ENCODE results near the gene BEGAIN. TPM values are rescaled to one million over a fixed set of nuclear protein-coding genes. Genes with fewer than 3 reads are reported as not detected.

The BEGAIN gene
- total and polyA plus RNA-seq, 2 donors (not counting 1 experiment from before 2014, with no cell fraction given): under 0.01 to 0.17 TPM

DNA sequence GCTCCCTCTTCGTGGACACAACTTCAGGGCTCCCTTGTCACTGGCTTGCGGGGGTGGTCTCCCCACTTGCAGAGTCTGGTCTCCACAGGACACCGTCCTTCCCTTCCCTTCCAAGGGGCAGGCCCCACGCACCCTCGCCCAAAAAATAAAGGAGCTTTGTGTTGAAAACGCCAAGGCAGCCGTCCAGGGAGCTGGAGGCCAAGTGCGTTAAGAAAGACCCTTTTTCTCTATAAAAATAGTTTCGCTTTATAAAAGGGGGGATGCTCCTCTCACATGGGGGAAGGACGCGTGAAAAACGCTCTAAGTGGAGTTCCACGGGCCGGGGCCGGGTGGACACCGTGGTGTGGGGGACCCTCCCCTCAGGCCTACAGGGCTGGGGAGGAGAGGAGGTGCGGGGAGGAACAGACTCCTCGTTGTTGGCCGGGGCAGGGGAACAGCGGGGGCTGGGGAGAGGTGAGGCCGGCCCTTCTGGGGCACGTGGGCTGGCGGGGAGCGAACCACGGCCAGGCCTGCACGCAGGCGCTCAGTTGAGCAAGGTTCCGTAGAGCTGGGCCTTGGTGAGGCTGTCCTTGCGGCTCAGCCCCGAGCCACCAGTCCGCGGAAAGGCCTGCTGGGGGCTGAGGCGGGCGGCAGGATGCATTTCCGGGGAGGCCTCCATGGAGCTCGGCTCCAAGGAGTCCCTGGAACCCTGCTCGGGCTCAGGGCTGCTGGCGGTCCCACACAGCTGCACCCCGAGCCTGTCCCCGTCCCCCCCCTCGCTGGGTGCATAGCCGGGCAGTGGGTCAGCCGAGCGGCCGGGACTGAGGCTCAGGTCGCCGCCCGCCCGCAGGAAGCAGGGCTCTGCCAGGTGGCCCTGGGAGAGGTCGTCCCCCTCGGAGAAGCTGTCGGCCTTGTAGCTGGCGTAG is 49.5 kb downstream of the BEGAIN start:
- no peak overlapping the region for H3K27ac ChIP-seq (ENCODE audit: insufficient read depth, low read length)
- TF ChIP-seq, protein P1, sequence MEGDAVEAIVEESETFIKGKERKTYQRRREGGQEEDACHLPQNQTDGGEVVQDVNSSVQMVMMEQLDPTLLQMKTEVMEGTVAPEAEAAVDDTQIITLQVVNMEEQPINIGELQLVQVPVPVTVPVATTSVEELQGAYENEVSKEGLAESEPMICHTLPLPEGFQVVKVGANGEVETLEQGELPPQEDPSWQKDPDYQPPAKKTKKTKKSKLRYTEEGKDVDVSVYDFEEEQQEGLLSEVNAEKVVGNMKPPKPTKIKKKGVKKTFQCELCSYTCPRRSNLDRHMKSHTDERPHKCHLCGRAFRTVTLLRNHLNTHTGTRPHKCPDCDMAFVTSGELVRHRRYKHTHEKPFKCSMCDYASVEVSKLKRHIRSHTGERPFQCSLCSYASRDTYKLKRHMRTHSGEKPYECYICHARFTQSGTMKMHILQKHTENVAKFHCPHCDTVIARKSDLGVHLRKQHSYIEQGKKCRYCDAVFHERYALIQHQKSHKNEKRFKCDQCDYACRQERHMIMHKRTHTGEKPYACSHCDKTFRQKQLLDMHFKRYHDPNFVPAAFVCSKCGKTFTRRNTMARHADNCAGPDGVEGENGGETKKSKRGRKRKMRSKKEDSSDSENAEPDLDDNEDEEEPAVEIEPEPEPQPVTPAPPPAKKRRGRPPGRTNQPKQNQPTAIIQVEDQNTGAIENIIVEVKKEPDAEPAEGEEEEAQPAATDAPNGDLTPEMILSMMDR (conservative IDR thresholded peaks at IDR 0.05 in 1 of 2, IDR thresholded peaks at IDR 0.05 in 1 of 2; ENCODE audit: low read depth in 1 of 2, low read length in 2 of 2): no peak
- no peak for TF ChIP-seq EZH2 (IDR thresholded peaks at IDR 0.05; ENCODE audit: low read length, missing control alignments)
- H3K4me1 ChIP-seq (ENCODE audit: control insufficient read depth, extremely low read depth, insufficient read depth, low read length): peaks cover 5% of the 10 kb centered on the region
- H3K9ac ChIP-seq (ENCODE audit: insufficient read depth, low read length): no peak overlapping the region
- no peaks in the 10 kb centered on the region for H3K9me3 ChIP-seq (ENCODE audit: control insufficient read depth, insufficient read depth, low read depth, low read length)
- no peaks in the 10 kb centered on the region for H4K20me1 ChIP-seq (ENCODE audit: control insufficient read depth, extremely low read depth, insufficient read depth, low read length)
- DNase-seq (ENCODE audit: low read depth in 2 of 2): no peak
- H3K4me3 ChIP-seq (replicated peaks in 1 of 4; ENCODE audit: control extremely low read depth in 1 of 4, insufficient read depth in 1 of 4, low read depth in 3 of 4, low read length in 4 of 4): no peak overlapping the region
- no peaks in the 10 kb centered on the region for H3K36me3 ChIP-seq (ENCODE audit: control insufficient read depth, insufficient read depth, low read length)
- no peak overlapping the region for H2AFZ ChIP-seq (ENCODE audit: low read length)
- no peak overlapping the region for H3K4me2 ChIP-seq (ENCODE audit: extremely low read depth, insufficient read depth, low read length)
- no peaks in the 10 kb centered on the region for H3K79me2 ChIP-seq (ENCODE audit: control insufficient read depth, insufficient read depth, low read length)
- no peaks in the 10 kb centered on the region for H3K27me3 ChIP-seq (ENCODE audit: control insufficient read depth, insufficient read depth, low read length)

DNA sequence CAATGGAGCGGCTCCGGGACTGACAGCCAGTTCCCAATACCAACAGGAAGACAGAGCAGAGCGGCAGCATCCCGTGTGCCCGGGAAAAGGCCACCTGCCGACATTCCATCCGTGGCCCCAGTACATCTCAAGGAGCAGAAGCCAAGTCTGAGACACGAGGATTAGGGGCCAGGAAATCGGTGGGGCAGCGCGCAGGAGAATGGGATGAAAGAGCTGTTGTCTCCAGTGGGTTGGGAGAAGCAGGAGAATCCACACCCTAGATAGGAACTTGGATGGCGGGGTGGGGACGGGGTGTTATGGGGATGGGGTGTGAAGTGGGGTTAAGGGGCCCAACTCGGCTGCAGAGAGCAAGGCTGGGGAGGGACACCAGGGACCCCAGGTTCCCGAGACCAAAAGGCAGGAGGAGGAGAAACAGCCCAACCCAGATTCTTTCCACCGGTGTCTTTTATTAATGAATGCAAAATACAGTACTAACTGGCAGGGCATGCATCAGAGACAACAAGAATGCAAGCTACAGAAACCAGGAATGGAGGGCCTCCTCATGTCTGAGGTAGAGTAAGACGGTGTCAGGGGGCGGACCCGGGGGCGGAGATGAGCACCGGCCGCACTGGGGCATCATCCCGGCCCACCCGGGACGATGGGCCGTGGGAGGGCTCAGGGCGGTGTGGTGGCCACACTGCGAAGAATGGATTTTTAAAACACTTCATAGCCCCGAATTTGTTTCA is 50.3 kb downstream of the BEGAIN start:
- DNase-seq (ENCODE audit: low read depth in 2 of 2): no peak

DNA sequence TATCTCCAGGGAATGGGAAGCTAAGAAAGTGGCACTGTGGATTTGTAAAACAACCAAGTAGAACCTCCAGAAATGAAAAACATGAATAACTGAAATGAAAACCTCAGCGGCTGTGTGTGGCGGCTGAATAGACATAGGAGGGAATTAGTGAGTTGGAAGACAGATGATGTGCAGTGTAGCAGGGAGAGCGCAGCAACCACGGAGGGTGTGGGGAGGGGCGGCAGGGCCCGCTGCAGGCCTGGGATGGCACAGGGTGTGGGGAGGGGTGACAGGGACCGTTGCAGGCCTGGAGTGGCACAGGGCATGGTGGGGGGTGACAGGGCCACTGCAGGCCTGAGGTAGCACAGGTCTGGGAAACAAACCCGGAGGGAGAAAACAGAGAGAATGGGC is 51.1 kb downstream of the BEGAIN start:
- Histone ChIP-seq H3K79me2 (ENCODE audit: control insufficient read depth, insufficient read depth, low read length) (no peaks in the 10 kb centered on the region), H3K27ac (ENCODE audit: insufficient read depth, low read length) (no peak overlapping the region)

More for the DNA sequence above, 50.3 kb downstream of the BEGAIN start:
- H3K36me3 ChIP-seq (ENCODE audit: control insufficient read depth, insufficient read depth, low read length): no peaks in the 10 kb centered on the region
- no peaks in the 10 kb centered on the region for H4K20me1 ChIP-seq (ENCODE audit: control insufficient read depth, extremely low read depth, insufficient read depth, low read length)
- no peak overlapping the region for H3K4me3 ChIP-seq (replicated peaks in 1 of 4; ENCODE audit: control extremely low read depth in 1 of 4, insufficient read depth in 1 of 4, low read depth in 3 of 4, low read length in 4 of 4)
- H3K9ac ChIP-seq (ENCODE audit: insufficient read depth, low read length): no peak overlapping the region
- peaks cover 5% of the 10 kb centered on the region for H3K4me1 ChIP-seq (ENCODE audit: control insufficient read depth, extremely low read depth, insufficient read depth, low read length)
- no peak overlapping the region for H2AFZ ChIP-seq (ENCODE audit: low read length)
- H3K79me2 ChIP-seq (ENCODE audit: control insufficient read depth, insufficient read depth, low read length): no peaks in the 10 kb centered on the region
- no peaks in the 10 kb centered on the region for H3K9me3 ChIP-seq (ENCODE audit: control insufficient read depth, insufficient read depth, low read depth, low read length)
- no peak for TF ChIP-seq EZH2 (IDR thresholded peaks at IDR 0.05; ENCODE audit: low read length, missing control alignments)
- TF ChIP-seq, protein P1 (conservative IDR thresholded peaks at IDR 0.05 in 1 of 2, IDR thresholded peaks at IDR 0.05 in 1 of 2; ENCODE audit: low read depth in 1 of 2, low read length in 2 of 2): no peak
- H3K27me3 ChIP-seq (ENCODE audit: control insufficient read depth, insufficient read depth, low read length): no peaks in the 10 kb centered on the region
- no peak overlapping the region for H3K4me2 ChIP-seq (ENCODE audit: extremely low read depth, insufficient read depth, low read length)
- H3K27ac ChIP-seq (ENCODE audit: insufficient read depth, low read length): no peak overlapping the region

More for the DNA sequence above, 51.1 kb downstream of the BEGAIN start:
- H3K36me3 ChIP-seq (ENCODE audit: control insufficient read depth, insufficient read depth, low read length): no peaks in the 10 kb centered on the region
- peaks cover 5% of the 10 kb centered on the region for H3K4me1 ChIP-seq (ENCODE audit: control insufficient read depth, extremely low read depth, insufficient read depth, low read length)
- TF ChIP-seq EZH2 (IDR thresholded peaks at IDR 0.05; ENCODE audit: low read length, missing control alignments): no peak
- TF ChIP-seq, protein P1 (conservative IDR thresholded peaks at IDR 0.05 in 1 of 2, IDR thresholded peaks at IDR 0.05 in 1 of 2; ENCODE audit: low read depth in 1 of 2, low read length in 2 of 2): no peak
- H3K4me3 ChIP-seq (replicated peaks in 1 of 4; ENCODE audit: control extremely low read depth in 1 of 4, insufficient read depth in 1 of 4, low read depth in 3 of 4, low read length in 4 of 4): no peak overlapping the region
- no peak for DNase-seq (ENCODE audit: low read depth in 2 of 2)
- H3K9ac ChIP-seq (ENCODE audit: insufficient read depth, low read length): no peak overlapping the region
- H2AFZ ChIP-seq (ENCODE audit: low read length): no peak overlapping the region
- H4K20me1 ChIP-seq (ENCODE audit: control insufficient read depth, extremely low read depth, insufficient read depth, low read length): no peaks in the 10 kb centered on the region
- no peak overlapping the region for H3K4me2 ChIP-seq (ENCODE audit: extremely low read depth, insufficient read depth, low read length)
- H3K27me3 ChIP-seq (ENCODE audit: control insufficient read depth, insufficient read depth, low read length): no peaks in the 10 kb centered on the region
- no peaks in the 10 kb centered on the region for H3K9me3 ChIP-seq (ENCODE audit: control insufficient read depth, insufficient read depth, low read depth, low read length)
